GM12873 (cell line): ENCODE results near the gene TXNIP.

ENCODE experiments used
- CTCF ChIP-seq: IDR thresholded peaks from 2 replicates; pipeline ENCODE4 v1.5.1; 2012; ENCODE audit warnings: low read depth, mild to moderate bottlenecking, moderate library complexity, low read length, control low read depth; ENCODE audit not compliant: insufficient read depth; ENCODE audit errors: missing control alignments

The TXNIP gene

GRCh38 chr1:145962157-145963102 lies 33.9 kb downstream of the TXNIP start:
- no peak for TF ChIP-seq CTCF

DNA sequence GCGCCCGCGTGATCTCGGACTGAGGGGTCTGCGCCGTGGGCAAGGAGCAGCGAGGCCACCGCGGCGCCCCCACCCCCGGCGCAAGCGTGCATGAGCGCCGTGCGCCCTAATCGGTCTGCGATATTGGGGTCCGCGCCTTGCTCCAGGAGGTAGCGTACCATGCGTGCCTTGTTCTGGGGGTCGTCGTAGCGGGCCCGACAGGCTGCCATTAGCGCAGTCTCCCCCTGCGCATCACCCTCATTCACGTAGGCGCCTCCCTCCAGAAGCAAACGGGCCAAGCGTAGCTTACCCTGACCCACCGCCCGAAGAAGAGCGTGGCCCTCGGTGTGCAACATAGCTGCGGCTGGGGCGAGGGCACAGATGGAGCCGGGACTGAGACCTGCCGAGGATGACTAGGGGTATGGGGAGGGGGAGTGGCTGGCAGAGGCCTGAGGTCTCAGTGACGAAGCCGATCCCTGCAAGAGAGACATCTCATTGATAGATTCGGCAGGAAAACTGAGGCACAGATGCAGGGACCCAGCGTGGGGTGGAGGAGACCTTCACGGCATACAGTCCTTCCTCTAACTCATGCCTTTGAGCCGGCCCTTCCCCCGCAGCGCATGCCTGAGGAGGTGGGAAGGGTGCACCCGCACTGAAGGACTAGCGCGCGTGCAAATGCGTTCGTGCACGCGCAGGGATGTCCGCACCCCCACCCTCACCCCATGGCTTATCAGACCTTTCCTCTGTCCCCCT lies 34.8 kb downstream of the TXNIP start:
- no peak for TF ChIP-seq CTCF

- TF ChIP-seq CTCF = no peak
These were observed 35.3 kb downstream of the TXNIP start for GRCh38 chr1:145961109-145961424.

DNA sequence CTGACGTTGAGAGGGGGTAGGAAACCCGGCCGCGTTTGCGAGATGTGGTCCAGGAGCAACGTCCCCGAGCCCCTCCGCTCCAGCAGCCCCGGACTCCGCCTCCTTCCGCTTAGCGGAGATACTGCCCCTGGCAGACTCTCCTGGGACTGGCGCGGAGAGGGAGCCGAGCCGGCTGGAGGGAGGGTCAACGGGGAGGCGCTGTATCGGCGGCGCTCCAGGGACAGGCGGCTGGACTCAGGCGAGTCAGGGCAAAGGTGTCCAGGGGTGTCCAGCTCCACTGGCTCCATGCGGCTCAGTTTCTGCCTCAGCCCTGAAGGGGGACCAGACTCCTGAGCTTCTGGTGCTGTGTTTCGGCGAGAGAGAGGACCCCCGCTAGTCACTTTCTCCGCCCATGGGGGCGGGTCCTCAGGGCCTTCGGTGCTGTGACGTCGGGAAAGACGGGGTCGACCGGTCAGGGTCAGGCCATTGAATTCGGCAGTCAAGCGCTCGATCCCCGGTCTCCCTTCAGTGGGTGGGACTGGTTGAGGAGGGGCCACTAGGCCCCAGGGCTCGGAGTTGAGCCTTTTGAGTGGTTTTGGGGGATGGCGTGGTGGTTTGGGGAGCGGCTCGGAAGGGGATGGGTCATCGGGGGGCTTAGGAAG lies 35.8 kb downstream of the TXNIP start:
- TF ChIP-seq CTCF = no peak

DNA sequence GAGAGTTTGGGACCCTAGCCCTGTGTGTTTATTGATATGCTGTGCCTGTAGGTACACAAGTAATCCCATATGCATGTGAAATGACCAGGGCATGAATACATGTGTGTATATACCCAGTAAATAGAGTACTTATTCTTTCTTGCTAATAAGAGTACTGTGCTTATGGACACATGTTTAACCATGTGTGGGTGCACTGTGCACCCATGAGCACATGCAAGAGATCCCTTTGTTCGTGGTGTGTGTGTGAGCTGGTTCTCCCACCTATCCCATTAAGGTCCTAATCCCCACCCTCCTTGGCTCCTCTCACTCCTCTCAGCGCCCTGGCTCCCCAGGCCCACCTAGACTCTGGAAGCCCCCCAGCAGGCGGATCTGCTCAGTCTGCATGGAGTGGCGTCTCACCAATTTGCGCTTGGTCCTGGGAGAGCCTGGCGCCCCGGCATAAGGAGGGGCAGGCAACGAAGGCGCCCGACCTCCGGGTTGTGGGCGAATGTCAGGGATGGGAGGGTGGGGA lies 36.4 kb downstream of the TXNIP start:
- no peak for TF ChIP-seq CTCF

DNA sequence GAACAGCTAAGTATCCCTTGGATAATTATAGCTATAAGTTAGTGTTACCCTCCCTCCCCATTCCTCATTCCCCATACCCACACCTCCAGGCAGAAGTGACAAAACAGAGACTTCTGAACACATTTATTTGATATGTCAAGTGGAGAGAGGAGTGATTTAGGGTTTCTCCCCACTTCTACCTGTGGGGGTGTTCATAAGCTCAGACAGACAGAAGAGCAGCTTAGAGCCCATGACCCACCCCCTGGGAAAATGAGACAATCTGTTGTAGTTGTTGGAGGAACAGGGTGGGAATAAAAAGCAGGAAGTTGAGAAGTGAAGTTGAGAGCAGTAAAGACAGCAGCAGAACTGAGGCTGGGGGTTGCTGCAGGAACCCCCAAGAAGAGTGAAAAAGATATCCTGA lies 37.0 kb downstream of the TXNIP start:
- no peak for TF ChIP-seq CTCF

DNA sequence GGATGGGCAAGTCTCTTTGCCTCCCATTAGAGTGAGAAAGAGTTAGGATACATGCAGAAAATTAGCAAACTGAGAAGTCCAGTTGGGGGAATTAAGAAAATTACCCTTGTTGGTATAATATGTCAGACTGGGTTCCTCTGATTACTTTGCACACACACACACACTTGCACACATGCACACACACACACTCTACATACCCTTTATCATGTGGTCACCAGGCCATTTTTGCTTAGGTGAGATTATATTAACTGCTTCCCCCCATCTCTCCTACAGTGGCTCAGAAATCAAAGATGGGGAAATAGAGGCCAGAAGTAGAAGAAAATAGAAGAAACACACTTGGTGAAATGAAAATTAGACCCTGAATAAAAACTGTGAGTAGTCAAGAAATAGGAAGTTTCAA lies 37.6 kb downstream of the TXNIP start:
- TF ChIP-seq CTCF = no peak
